Measurements from ENCODE around the gene MPZL1.
"Not testable (repeated sequence)": the region's sequence is repeated elsewhere in the genome, so short reads cannot be mapped to it uniquely, and the experiment has no call there.

The MPZL1 gene

DNA sequence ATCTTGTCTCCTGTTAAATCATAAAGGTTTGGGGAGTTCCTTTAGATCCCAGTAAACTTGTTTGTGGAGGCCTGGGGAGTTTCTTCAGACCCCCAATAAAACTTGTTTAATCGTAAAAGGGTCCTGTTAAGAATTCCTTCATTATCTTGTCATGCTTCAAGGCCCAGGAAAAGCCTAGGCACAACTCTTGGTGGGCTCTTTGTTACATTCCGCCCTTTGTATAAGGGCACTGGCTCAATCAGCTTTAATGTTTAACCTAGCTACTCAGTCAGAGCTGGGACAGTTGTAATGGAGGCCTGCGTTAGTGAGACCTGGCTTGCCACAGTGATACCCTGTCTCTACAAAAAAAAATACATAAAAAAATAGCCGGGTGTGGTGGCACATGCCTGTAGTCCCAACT lies 77.2 kb downstream of the MPZL1 start:
- H3K27me3 ChIP-seq (ENCODE audit: control insufficient read depth in 5 of 5, insufficient read depth in 4 of 5, low read length in 5 of 5) = no peaks in the 10 kb centered on the region
- no peak overlapping the region for H3K27ac ChIP-seq (ENCODE audit: low read depth, low read length)
- no peak overlapping the region for H3K4me3 ChIP-seq (ENCODE audit: low read depth in 1 of 5, low read length in 5 of 5)
- H3K9ac ChIP-seq (ENCODE audit: low read length in 5 of 5) = no peak overlapping the region
- no peaks in the 10 kb centered on the region for H3K9me3 ChIP-seq (ENCODE audit: control insufficient read depth in 5 of 5, low read length in 5 of 5)
- H3K4me1 ChIP-seq (ENCODE audit: control insufficient read depth in 5 of 5, insufficient read depth in 5 of 5, low read length in 5 of 5) = peaks cover 14 to 36% (median 29%) of the 10 kb centered on the region in 5 donors
- H3K36me3 ChIP-seq (ENCODE audit: control insufficient read depth in 5 of 5, insufficient read depth in 5 of 5, low read length in 5 of 5) = peaks cover 0 to 2% (median 0%) of the 10 kb centered on the region in 5 donors

- H3K36me3 ChIP-seq (ENCODE audit: control insufficient read depth in 5 of 5, insufficient read depth in 5 of 5, low read length in 5 of 5) = no peaks in the 10 kb centered on the region
- no peaks in the 10 kb centered on the region for H3K9me3 ChIP-seq (ENCODE audit: control insufficient read depth in 5 of 5, low read length in 5 of 5)
- no peak overlapping the region for H3K27ac ChIP-seq (ENCODE audit: low read depth, low read length)
- H3K4me3 ChIP-seq (ENCODE audit: low read depth in 1 of 5, low read length in 5 of 5) = no peak overlapping the region
- no peak overlapping the region for H3K9ac ChIP-seq (ENCODE audit: low read length in 5 of 5)
- H3K4me1 ChIP-seq (ENCODE audit: control insufficient read depth in 5 of 5, insufficient read depth in 5 of 5, low read length in 5 of 5) = peaks cover 14 to 36% (median 29%) of the 10 kb centered on the region in 5 donors
- H3K27me3 ChIP-seq (ENCODE audit: control insufficient read depth in 5 of 5, insufficient read depth in 4 of 5, low read length in 5 of 5) = no peaks in the 10 kb centered on the region
Measured at GRCh38 chr1:167799747-167800146, 78.0 kb downstream of the MPZL1 start.

DNA sequence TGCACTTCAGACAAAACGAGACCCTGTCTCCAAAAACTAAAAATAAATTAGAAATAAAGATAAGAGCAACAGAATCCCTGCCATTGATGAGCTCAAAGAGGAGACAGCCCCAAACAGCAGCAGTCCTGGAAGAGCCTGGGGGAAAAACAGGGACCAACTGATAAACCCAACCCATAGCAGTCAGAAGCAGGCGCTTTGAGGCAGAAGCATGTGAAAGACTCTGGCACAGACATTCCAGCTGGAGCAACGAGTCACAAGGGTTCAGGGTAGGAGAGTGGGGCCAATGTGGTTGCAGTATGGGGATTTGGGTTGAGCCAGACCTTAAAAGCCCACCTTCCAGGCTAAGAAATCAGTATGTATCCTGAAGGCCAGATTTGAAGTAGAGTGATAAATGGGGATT lies 78.5 kb downstream of the MPZL1 start:
- no peaks in the 10 kb centered on the region for H3K36me3 ChIP-seq (ENCODE audit: control insufficient read depth in 5 of 5, insufficient read depth in 5 of 5, low read length in 5 of 5)
- H3K9ac ChIP-seq (ENCODE audit: low read length in 5 of 5) = no peak overlapping the region
- H3K27ac ChIP-seq (ENCODE audit: low read depth, low read length) = no peak overlapping the region
- no peaks in the 10 kb centered on the region for H3K9me3 ChIP-seq (ENCODE audit: control insufficient read depth in 5 of 5, low read length in 5 of 5)
- H3K4me1 ChIP-seq (ENCODE audit: control insufficient read depth in 5 of 5, insufficient read depth in 5 of 5, low read length in 5 of 5) = peaks cover 14 to 32% (median 26%) of the 10 kb centered on the region in 5 donors
- no peak overlapping the region for H3K4me3 ChIP-seq (ENCODE audit: low read depth in 1 of 5, low read length in 5 of 5)
- no peaks in the 10 kb centered on the region for H3K27me3 ChIP-seq (ENCODE audit: control insufficient read depth in 5 of 5, insufficient read depth in 4 of 5, low read length in 5 of 5)

- Histone ChIP-seq H3K9me3 (ENCODE audit: control insufficient read depth in 5 of 5, low read length in 5 of 5) (no peaks in the 10 kb centered on the region), H3K36me3 (ENCODE audit: control insufficient read depth in 5 of 5, insufficient read depth in 5 of 5, low read length in 5 of 5) (no peaks in the 10 kb centered on the region), H3K27ac (ENCODE audit: low read depth, low read length) (no peak overlapping the region), H3K27me3 (ENCODE audit: control insufficient read depth in 5 of 5, insufficient read depth in 4 of 5, low read length in 5 of 5) (no peaks in the 10 kb centered on the region), H3K4me3 (ENCODE audit: low read depth in 1 of 5, low read length in 5 of 5) (no peak overlapping the region), H3K4me1 (ENCODE audit: control insufficient read depth in 5 of 5, insufficient read depth in 5 of 5, low read length in 5 of 5) (peaks cover 2 to 14% (median 9%) of the 10 kb centered on the region in 5 donors), H3K9ac (ENCODE audit: low read length in 5 of 5) (no peak overlapping the region)
Measured at GRCh38 chr1:167802235-167802634, 80.5 kb downstream of the MPZL1 start.

DNA sequence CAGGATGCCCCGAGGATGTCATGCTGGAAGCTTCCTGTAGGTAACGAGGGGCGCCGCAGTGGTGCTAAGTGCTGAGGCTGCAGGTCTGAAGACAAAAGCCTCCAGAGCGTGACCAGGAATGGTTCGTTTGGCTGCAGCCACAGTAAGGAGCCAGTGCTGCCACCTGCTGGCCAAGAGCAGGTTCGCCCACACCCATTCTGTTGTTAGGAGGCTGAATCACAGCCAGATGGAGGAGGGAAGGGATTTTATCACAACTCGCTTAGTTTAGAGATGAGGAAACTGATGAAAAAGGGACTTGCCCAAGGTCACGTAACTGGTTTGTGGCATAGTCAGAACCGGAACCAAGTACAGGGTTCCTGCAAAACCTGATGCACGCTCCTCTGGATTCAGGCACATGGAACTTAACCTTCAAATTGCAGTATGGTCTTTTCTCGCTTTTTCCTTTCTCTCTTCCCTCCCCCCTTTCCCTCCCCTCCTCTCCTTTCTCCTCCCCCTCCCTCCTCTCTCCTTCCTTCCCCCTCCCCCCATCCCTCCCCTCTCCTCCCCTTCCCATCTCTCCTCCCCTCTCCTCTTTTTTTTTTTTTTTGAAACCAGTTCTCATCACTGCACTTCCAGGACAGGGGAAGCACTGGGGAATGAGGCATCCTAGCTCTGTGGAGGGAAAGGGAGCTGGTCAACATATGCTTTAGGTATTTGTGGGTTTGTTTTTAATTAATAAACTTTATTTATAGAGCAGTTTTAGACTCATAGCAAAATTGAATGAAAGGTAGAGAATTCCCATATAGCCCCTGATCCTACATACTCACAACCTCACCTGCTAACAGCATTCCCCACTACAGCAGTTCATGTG lies 81.8 kb downstream of the MPZL1 start:
- Histone ChIP-seq H3K27ac (ENCODE audit: low read depth, low read length) (no peak overlapping the region), H3K9me3 (ENCODE audit: control insufficient read depth in 5 of 5, low read length in 5 of 5) (no peaks in the 10 kb centered on the region), H3K4me1 (ENCODE audit: control insufficient read depth in 5 of 5, insufficient read depth in 5 of 5, low read length in 5 of 5) (peaks cover 0 to 8% (median 4%) of the 10 kb centered on the region in 5 donors), H3K9ac (ENCODE audit: low read length in 5 of 5) (no peak overlapping the region), H3K36me3 (ENCODE audit: control insufficient read depth in 5 of 5, insufficient read depth in 5 of 5, low read length in 5 of 5) (no peaks in the 10 kb centered on the region), H3K27me3 (ENCODE audit: control insufficient read depth in 5 of 5, insufficient read depth in 4 of 5, low read length in 5 of 5) (no peaks in the 10 kb centered on the region), H3K4me3 (ENCODE audit: low read depth in 1 of 5, low read length in 5 of 5) (peak overlapping the region in 1 of 5 donors; percentile 47)

DNA sequence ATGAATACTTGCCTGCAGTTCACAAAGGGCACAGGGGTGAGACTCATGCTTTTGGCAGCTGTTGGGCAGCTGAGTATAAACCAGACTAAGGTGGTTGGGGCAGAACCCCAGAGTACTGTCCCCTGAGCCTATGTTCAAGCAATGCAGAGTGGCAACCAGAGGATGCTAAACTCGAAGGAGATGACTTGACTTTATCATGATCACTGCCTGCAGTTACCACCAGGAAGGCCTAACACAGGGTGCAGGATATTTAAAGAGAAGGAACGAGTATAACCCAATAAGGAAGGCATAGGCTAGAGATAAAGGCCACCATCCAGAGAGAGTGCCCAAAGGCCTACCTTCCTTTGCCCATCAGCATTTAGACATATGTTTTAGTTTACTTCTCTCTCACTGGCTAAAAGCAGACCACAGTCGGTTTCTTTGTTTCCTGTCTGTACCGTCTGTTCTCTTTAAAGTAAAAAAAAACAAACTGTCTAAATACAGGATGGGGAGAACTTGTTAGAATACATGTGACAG lies 83.3 kb downstream of the MPZL1 start:
- no peaks in the 10 kb centered on the region for H3K9me3 ChIP-seq (ENCODE audit: control insufficient read depth in 5 of 5, low read length in 5 of 5)
- peaks cover 0 to 8% (median 4%) of the 10 kb centered on the region in 5 donors for H3K4me1 ChIP-seq (ENCODE audit: control insufficient read depth in 5 of 5, insufficient read depth in 5 of 5, low read length in 5 of 5)
- no peaks in the 10 kb centered on the region for H3K27me3 ChIP-seq (ENCODE audit: control insufficient read depth in 5 of 5, insufficient read depth in 4 of 5, low read length in 5 of 5)
- no peak overlapping the region for H3K27ac ChIP-seq (ENCODE audit: low read depth, low read length)
- no peaks in the 10 kb centered on the region for H3K36me3 ChIP-seq (ENCODE audit: control insufficient read depth in 5 of 5, insufficient read depth in 5 of 5, low read length in 5 of 5)
- H3K4me3 ChIP-seq (ENCODE audit: low read depth in 1 of 5, low read length in 5 of 5) = no peak overlapping the region
- H3K9ac ChIP-seq (ENCODE audit: low read length in 5 of 5) = no peak overlapping the region

DNA sequence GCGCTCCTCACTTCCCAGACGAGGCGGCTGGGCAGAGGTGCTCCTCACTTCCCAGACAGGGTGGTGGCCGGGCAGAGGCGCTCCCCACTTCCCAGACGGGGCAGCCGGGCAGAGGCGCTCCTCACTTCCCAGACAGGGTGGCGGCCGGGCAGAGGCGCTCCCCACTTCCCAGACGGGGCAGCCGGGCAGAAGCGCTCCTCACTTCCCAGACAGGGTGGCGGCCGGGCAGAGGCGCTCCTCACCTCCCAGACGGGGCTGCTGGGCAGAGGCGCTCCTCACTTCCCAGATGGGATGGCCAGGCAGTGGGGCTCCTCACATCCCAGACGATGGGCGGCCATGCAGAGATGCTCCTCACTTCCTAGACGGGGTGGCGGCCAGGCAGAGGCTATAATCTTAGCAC lies 84.5 kb downstream of the MPZL1 start:
- H3K27me3 ChIP-seq (ENCODE audit: control insufficient read depth in 5 of 5, insufficient read depth in 4 of 5, low read length in 5 of 5); H3K27ac ChIP-seq (ENCODE audit: low read depth, low read length); H3K4me1 ChIP-seq (ENCODE audit: control insufficient read depth in 5 of 5, insufficient read depth in 5 of 5, low read length in 5 of 5); H3K4me3 ChIP-seq (ENCODE audit: low read depth in 1 of 5, low read length in 5 of 5); H3K36me3 ChIP-seq (ENCODE audit: control insufficient read depth in 5 of 5, insufficient read depth in 5 of 5, low read length in 5 of 5); H3K9me3 ChIP-seq (ENCODE audit: control insufficient read depth in 5 of 5, low read length in 5 of 5); H3K9ac ChIP-seq (ENCODE audit: low read length in 5 of 5): not testable (repeated sequence)

DNA sequence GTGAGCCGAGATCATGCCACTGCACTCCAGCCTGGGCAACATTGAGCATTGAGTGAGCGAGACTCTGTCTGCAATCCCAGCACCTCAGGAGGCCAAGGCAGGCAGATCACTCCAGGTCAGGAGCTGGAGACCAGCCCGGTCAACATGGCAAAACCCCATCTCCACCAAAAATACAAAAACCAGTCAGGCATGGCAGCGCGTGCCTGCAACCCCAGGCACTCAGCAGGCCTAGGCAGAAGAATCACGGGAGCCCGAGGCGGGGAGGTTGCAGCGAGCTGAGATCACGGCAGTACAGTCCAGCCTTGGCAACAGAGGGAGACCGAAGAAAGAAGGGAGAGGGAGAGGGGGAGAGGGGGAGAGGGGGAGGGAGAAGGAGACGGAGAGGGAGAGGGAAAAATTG lies 84.9 kb downstream of the MPZL1 start:
- not testable (repeated sequence) for H3K9me3 ChIP-seq (ENCODE audit: control insufficient read depth in 5 of 5, low read length in 5 of 5); H3K27me3 ChIP-seq (ENCODE audit: control insufficient read depth in 5 of 5, insufficient read depth in 4 of 5, low read length in 5 of 5); H3K27ac ChIP-seq (ENCODE audit: low read depth, low read length); H3K4me3 ChIP-seq (ENCODE audit: low read depth in 1 of 5, low read length in 5 of 5); H3K4me1 ChIP-seq (ENCODE audit: control insufficient read depth in 5 of 5, insufficient read depth in 5 of 5, low read length in 5 of 5); H3K36me3 ChIP-seq (ENCODE audit: control insufficient read depth in 5 of 5, insufficient read depth in 5 of 5, low read length in 5 of 5); H3K9ac ChIP-seq (ENCODE audit: low read length in 5 of 5)

- Histone ChIP-seq H3K9ac (ENCODE audit: low read length in 5 of 5) (no peak overlapping the region), H3K27ac (ENCODE audit: low read depth, low read length) (no peak overlapping the region), H3K36me3 (ENCODE audit: control insufficient read depth in 5 of 5, insufficient read depth in 5 of 5, low read length in 5 of 5) (no peaks in the 10 kb centered on the region), H3K4me1 (ENCODE audit: control insufficient read depth in 5 of 5, insufficient read depth in 5 of 5, low read length in 5 of 5) (peaks cover 0 to 3% (median 2%) of the 10 kb centered on the region in 5 donors), H3K4me3 (ENCODE audit: low read depth in 1 of 5, low read length in 5 of 5) (no peak overlapping the region), H3K27me3 (ENCODE audit: control insufficient read depth in 5 of 5, insufficient read depth in 4 of 5, low read length in 5 of 5) (no peaks in the 10 kb centered on the region), H3K9me3 (ENCODE audit: control insufficient read depth in 5 of 5, low read length in 5 of 5) (peaks cover 0 to under 1% (median 0%) of the 10 kb centered on the region in 5 donors)
Measured at GRCh38 chr1:167808104-167808503, 86.3 kb downstream of the MPZL1 start.

- H3K9ac ChIP-seq (ENCODE audit: low read length in 5 of 5) = no peak overlapping the region
- no peak overlapping the region for H3K4me3 ChIP-seq (ENCODE audit: low read depth in 1 of 5, low read length in 5 of 5)
- no peaks in the 10 kb centered on the region for H3K36me3 ChIP-seq (ENCODE audit: control insufficient read depth in 5 of 5, insufficient read depth in 5 of 5, low read length in 5 of 5)
- H3K27ac ChIP-seq (ENCODE audit: low read depth, low read length) = no peak overlapping the region
- H3K9me3 ChIP-seq (ENCODE audit: control insufficient read depth in 5 of 5, low read length in 5 of 5) = peaks cover 0 to 3% (median 0%) of the 10 kb centered on the region in 5 donors
- no peaks in the 10 kb centered on the region for H3K4me1 ChIP-seq (ENCODE audit: control insufficient read depth in 5 of 5, insufficient read depth in 5 of 5, low read length in 5 of 5)
- H3K27me3 ChIP-seq (ENCODE audit: control insufficient read depth in 5 of 5, insufficient read depth in 4 of 5, low read length in 5 of 5) = no peaks in the 10 kb centered on the region
Measured at GRCh38 chr1:167808690-167809089, 86.9 kb downstream of the MPZL1 start.

Measured in subcutaneous abdominal adipose tissue (tissue), 5 donors.